Spinal cord (tissue), 10 donors: ENCODE data around the gene PRKN. TPM values are rescaled to one million over a fixed set of nuclear protein-coding genes. Genes with fewer than 3 reads are reported as not detected.
A peak's percentile ranks its signal among the peaks of the same experiment; 100 is the strongest.

Source experiments
- DNase-seq, 6 donors: peaks; one replicate each; pipeline versions ENCODE4 v3.0.0 to v3.0.0-alpha.2; 2013 to 2015; ENCODE audit warnings: low spot score in 6 of 6, low read depth in 4 of 6
- H3K27ac ChIP-seq: one replicate; pipeline ENCODE4 v1.5.1; 2013; ENCODE audit warnings: low read depth, low read length, control low read depth
- H3K27me3 ChIP-seq: one replicate; pipeline ENCODE4 v1.6.1; 2013; ENCODE audit warnings: low read length; ENCODE audit not compliant: control insufficient read depth, insufficient read depth
- H3K36me3 ChIP-seq: one replicate; pipeline ENCODE4 v1.6.1; 2013; ENCODE audit warnings: low read length; ENCODE audit not compliant: control insufficient read depth, insufficient read depth
- H3K4me1 ChIP-seq: one replicate; pipeline ENCODE4 v1.6.1; 2013; ENCODE audit warnings: low read length; ENCODE audit not compliant: control insufficient read depth, insufficient read depth
- H3K4me3 ChIP-seq: one replicate; pipeline ENCODE4 v1.5.1; 2013; ENCODE audit warnings: low read depth, low read length, control low read depth
- H3K9me3 ChIP-seq: one replicate; pipeline ENCODE4 v1.6.1; 2013; ENCODE audit warnings: low read length; ENCODE audit not compliant: control insufficient read depth, insufficient read depth
- whole genome bisulfite sequencing: methylation state at CpG from one replicate; pipeline ENCODE4 v1.1.5; 2013; ENCODE audit warnings: missing lambda C conversion rate; ENCODE audit not compliant: insufficient coverage; 5-methylcytosine and 5-hydroxymethylcytosine counted together
- polyA plus RNA-seq, 2 donors: library from polyadenylated mRNA; unstranded; fragments of 120-200 nt; gene quantifications; one replicate each; pipeline ENCODE4 v1.2.1, GENCODE V29; 2013; ENCODE audit not compliant: insufficient read length in 2 of 2
- total RNA-seq, 2 donors: library from RNA; depleted of rRNA in 1 of 2; stranded (reverse); fragments of 120-200 nt in 1 of 2; fragments of >200 nt in 1 of 2; gene quantifications; one replicate each; pipeline versions ENCODE4 v1.2.3 to v1.2.4, GENCODE V29; 2013 to 2014
- donor health status: healthy.

The PRKN gene
- total and polyA plus RNA-seq, 4 donors = 7.4 to 9.5 (median 8.4) TPM

- Histone ChIP-seq H3K36me3 (no peaks in the 10 kb centered on the region), H3K4me1 (no peaks in the 10 kb centered on the region), H3K4me3 (no peak overlapping the region), H3K27me3 (no peaks in the 10 kb centered on the region), H3K27ac (no peak overlapping the region), H3K9me3 (peaks cover 6% of the 10 kb centered on the region)
- 42% methylated on average over 3 of the region's 4 CpGs for WGBS
- peak in 2 of 6 donors; percentile 54 to 84 for DNase-seq
Measured at GRCh38 chr6:162325051-162325450, 402.5 kb downstream of the PRKN start.

- no peaks in the 10 kb centered on the region for H3K9me3 ChIP-seq
- H3K4me3 ChIP-seq = no peak overlapping the region
- peak in 2 of 6 donors; percentile 62 to 65 for DNase-seq
- no peaks in the 10 kb centered on the region for H3K4me1 ChIP-seq
- H3K36me3 ChIP-seq = no peaks in the 10 kb centered on the region
- no peak overlapping the region for H3K27ac ChIP-seq
- no peaks in the 10 kb centered on the region for H3K27me3 ChIP-seq
- WGBS = no CpG with 5 or more reads among the region's 3 CpGs
Measured at GRCh38 chr6:162315291-162315690, 412.3 kb downstream of the PRKN start.

GRCh38 chr6:162313922-162314660, 413.5 kb downstream of the PRKN start:
- Histone ChIP-seq H3K27ac (no peak overlapping the region), H3K36me3 (no peaks in the 10 kb centered on the region), H3K9me3 (no peaks in the 10 kb centered on the region), H3K4me3 (no peak overlapping the region), H3K27me3 (no peaks in the 10 kb centered on the region), H3K4me1 (no peaks in the 10 kb centered on the region)
- DNase-seq = no peak
- 100% methylated on average over 2 of the region's 4 CpGs for WGBS

GRCh38 chr6:162307865-162308264, 419.7 kb downstream of the PRKN start:
- Histone ChIP-seq H3K27me3 (no peaks in the 10 kb centered on the region), H3K4me1 (no peaks in the 10 kb centered on the region), H3K9me3 (no peaks in the 10 kb centered on the region), H3K4me3 (no peak overlapping the region), H3K36me3 (no peaks in the 10 kb centered on the region), H3K27ac (no peak overlapping the region)
- DNase-seq = no peak
- WGBS = 60% methylated on average over 1 of the region's 5 CpGs

- H3K27ac ChIP-seq = no peak overlapping the region
- H3K4me3 ChIP-seq = no peak overlapping the region
- H3K4me1 ChIP-seq = no peaks in the 10 kb centered on the region
- WGBS = 72% methylated on average over 2 of the region's 7 CpGs
- H3K36me3 ChIP-seq = no peaks in the 10 kb centered on the region
- no peaks in the 10 kb centered on the region for H3K9me3 ChIP-seq
- no peak for DNase-seq
- no peaks in the 10 kb centered on the region for H3K27me3 ChIP-seq
Measured at GRCh38 chr6:162306616-162307015, 420.9 kb downstream of the PRKN start.

- no peak overlapping the region for H3K27ac ChIP-seq
- WGBS = 96% methylated on average over 2 of the region's 6 CpGs
- no peaks in the 10 kb centered on the region for H3K27me3 ChIP-seq
- no peaks in the 10 kb centered on the region for H3K4me1 ChIP-seq
- H3K9me3 ChIP-seq = no peaks in the 10 kb centered on the region
- no peak for DNase-seq
- H3K4me3 ChIP-seq = no peak overlapping the region
- H3K36me3 ChIP-seq = no peaks in the 10 kb centered on the region
Measured at GRCh38 chr6:162301128-162301527, 426.4 kb downstream of the PRKN start.

- Histone ChIP-seq H3K4me1 (peaks cover 11% of the 10 kb centered on the region), H3K9me3 (no peaks in the 10 kb centered on the region), H3K4me3 (no peak overlapping the region), H3K27me3 (no peaks in the 10 kb centered on the region), H3K36me3 (no peaks in the 10 kb centered on the region), H3K27ac (peak overlapping the region; percentile 20)
- peak in 2 of 6 donors; percentile 61 to 74 for DNase-seq
- WGBS = 27% methylated on average over 2 of the region's 4 CpGs
Measured at GRCh38 chr6:162294029-162294428, 433.5 kb downstream of the PRKN start.

- no peaks in the 10 kb centered on the region for H3K9me3 ChIP-seq
Measured at GRCh38 chr6:162292915-162293314, 434.7 kb downstream of the PRKN start.

GRCh38 chr6:162290846-162291465, 436.6 kb downstream of the PRKN start:
- peaks cover 11% of the 10 kb centered on the region for H3K4me1 ChIP-seq
- H3K27me3 ChIP-seq = no peaks in the 10 kb centered on the region
- no peak overlapping the region for H3K4me3 ChIP-seq
- DNase-seq = peak in 1 of 6 donors; percentile 22
- H3K27ac ChIP-seq = no peak overlapping the region
- H3K36me3 ChIP-seq = no peaks in the 10 kb centered on the region
- 70% methylated on average over 4 of the region's 6 CpGs for WGBS
- no peaks in the 10 kb centered on the region for H3K9me3 ChIP-seq

More at GRCh38 chr6:162292915-162293314, 434.7 kb downstream of the PRKN start:
- peaks cover 11% of the 10 kb centered on the region for H3K4me1 ChIP-seq
- no peak overlapping the region for H3K4me3 ChIP-seq
- no peak overlapping the region for H3K27ac ChIP-seq
- DNase-seq = no peak
- no CpG with 5 or more reads among the region's 2 CpGs for WGBS
- no peaks in the 10 kb centered on the region for H3K36me3 ChIP-seq
- H3K27me3 ChIP-seq = no peaks in the 10 kb centered on the region

GRCh38 chr6:162289972-162290371, 437.6 kb downstream of the PRKN start:
- DNase-seq = peak in 5 of 6 donors; percentile 19 to 71 (median 33)
- Histone ChIP-seq H3K27ac (no peak overlapping the region), H3K4me1 (peaks cover 11% of the 10 kb centered on the region), H3K9me3 (no peaks in the 10 kb centered on the region), H3K27me3 (no peaks in the 10 kb centered on the region), H3K4me3 (no peak overlapping the region), H3K36me3 (no peaks in the 10 kb centered on the region)
- no CpG with 5 or more reads among the region's 4 CpGs for WGBS
